ENCODE measurements around the gene PLA2G6.

DNA sequence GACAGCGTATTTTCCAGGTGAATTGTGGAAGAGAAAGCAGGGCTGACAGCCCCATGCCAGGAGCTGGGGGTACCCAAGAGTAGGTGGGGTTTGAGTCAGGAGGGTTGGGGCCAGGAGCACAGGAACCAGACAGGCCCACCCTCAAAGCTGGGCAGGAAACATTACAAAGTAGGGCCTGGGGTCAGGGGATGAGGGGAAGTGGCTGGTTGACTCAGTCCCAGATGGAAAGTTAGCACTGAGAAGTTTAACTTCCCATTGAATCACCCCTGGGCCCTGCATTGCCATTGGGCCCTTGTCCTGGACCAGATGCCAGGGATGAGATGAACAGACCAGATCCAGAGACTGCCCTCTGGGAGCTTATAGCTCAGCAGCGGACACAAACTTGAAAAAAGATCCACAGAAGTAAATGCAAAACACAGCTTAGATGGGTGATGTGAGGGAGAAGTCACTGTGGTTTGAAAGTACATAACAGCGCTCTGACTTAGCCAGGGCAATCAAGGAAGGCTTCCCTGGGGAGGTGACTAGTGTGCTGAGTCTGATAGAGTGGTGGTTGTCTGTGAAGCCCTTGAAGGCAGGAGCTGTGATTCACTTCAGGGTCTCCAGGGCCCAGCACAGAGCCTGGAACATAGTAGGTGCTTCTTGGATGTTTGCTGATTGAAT, 22.4 kb upstream of the PLA2G6 start:
- TF ChIP-seq CTCF (conservative IDR thresholded peaks at IDR 0.05) (no peak), EZH2 (IDR thresholded peaks at IDR 0.05; ENCODE audit: low read depth) (no peak)
